Stimulated activated CD4-positive, alpha-beta T cell treated with anti-CD3 and anti-CD28 coated beads, Interleukin-12 subunit alpha, Interleukin-12 subunit beta, amount 100 ng/mL, for 48 hours (primary cell): Measurements from ENCODE around the gene KCNH6.

Experiments
- DNase-seq, 3 donors: peaks; one replicate each; pipeline ENCODE4 v3.0.0-alpha.2; 2020; ENCODE audit warnings: low read depth in 2 of 3, low spot score in 1 of 3

Gene KCNH6

DNA sequence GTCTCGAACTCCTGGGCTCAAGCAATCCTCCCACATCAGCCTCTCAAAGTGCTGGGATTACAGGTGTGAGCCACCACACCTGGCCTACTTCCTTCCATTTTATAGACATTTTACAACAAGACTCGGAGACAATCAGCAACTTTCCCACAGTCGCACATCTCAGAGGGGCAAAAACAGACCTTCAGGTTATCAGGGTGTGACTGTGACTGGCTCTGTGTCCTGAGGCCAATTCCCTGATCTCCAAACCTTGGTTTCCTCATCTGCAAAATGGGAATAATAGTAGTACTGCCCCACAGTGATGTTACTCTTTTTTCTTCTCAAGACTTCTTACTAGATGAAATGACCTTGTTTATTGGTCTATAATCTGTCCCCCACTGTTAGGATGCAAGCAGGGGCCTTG, 10.8 kb upstream of the KCNH6 start:
- no peak for DNase-seq

DNA sequence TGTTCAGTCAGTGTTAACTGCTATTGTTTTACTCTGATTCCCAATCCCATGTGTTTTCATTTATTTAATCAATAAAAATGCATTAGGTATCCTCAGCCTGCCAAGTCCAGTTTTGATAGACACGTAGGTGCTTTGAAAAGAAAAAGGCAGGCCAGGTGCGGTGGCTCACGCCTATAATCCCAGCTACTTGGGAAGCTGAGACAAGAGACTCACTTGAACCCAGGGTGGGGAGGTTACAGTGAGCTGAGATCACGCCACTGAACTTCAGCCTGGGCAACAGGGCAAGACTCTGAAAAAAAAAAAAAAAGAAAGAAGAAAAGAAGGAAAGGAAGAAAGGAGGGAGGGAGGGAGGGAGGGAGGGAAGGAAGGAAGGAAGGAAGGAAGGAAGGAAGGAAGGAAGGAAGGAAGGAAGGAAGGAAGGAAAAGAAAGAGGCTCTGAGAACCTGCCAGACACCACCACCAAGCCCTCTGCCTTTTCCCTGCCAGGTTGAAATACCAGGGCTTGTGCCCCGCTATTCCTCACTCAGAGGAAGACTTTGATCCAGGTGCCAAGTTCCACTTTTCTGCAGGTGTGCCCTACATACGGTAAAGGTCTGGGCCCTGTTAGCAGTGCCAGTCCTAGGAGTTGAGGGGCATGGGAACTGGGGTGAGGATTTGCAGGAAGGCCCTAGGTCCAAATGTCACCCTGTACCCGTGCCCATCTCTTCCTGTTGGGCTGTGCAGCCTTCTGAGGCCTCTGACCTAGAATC, 10.1 kb upstream of the KCNH6 start:
- no peak for DNase-seq

DNA sequence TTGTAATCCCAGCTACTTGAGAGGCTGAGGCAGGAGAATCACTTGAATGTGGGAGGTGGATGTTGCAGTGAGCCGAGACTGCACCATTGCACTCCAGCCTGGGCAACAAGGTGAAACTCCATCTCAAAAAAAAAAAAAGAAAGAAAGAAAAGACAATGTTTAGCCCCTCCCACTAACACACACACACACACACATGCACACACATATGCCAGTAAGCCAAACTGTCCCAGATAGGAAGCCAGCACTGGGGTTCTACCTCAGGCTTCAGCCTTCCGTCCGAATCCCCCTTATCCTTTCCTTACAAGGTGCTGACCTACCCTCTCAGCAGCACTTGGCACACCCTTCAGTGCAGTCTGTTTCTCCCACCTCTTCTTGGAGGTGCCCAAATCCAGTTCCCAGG, 8.7 kb upstream of the KCNH6 start:
- no peak for DNase-seq

DNA sequence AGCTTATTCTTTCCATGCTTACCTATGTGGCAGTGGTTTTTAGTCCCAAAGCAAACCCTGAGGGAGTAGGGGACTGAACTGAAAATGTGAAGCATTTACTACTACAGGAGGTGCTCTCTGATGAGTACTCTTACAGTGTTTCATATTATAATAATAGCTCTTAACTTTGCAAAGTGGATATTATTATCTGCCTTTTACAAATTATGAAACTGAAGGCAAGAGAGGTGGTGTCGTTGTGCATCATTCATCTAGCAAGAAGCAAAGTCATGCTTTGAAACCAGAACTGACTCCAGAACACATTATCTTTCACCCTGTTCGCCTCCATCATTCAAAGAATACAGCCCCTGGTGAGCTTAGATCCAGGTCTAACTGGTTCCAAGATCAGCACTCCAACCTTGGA, 8.2 kb upstream of the KCNH6 start:
- no peak for DNase-seq

DNA sequence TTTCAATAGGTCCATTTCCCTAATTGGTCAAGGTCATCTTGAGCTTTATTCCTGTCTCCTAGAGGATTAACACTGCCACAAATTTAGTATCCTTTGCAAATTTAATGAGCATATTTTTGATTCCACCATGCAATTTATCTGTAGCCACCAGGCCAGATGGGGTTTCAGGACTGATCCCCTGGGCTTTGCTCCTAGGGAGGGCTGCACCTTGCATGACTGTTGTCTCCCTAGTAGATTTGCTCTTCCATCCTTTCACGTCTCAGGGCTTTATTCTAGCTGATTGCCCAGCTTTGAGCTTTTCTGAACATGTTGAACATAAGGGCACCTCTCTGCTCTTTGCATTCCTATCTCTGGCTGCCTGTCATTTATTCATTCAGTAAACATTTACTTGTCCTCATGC, 7.7 kb upstream of the KCNH6 start:
- DNase-seq: no peak

DNA sequence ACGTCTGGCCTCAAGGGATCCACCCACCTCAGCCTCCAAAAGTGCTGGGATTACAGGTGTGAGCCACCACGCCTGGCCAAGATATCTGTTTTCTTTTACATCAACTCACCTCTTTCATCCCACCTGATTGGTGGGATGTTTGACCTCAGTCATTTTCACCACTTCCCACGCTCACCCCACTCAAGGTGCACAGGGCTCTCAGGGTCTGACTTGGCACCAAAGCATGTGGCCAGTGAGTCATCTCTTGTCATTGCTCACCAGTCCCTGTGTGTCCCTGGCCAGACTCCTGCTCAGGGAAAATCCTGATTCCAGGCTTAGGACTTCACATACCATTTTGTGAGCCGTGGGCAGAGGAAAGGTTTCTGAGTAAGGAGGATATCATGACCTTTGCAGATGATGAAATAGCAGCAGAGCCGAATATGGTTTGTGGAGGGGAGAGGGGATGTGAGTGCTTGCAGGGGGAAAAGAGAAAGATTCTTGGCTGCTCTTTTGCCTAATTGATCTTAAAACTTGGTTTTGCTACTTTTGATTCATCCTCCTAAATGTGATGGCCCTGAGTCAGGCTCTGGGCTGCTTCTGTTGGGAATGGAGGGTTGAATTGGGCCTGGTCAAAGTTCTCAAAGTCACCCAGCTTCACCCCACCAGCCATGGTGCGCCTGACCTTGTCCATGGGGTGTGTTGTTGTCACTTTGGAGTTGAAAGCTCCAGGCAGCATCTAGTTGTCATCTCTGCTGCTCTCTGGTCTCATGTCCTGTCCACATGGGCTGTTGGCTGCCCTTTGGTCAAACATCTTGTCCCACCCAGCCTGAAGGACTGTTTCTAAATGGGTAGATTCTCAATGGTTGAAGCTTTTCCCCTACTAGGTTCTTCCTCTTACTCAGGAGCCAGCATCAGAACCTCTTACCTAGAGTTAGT, 6.0 kb upstream of the KCNH6 start:
- DNase-seq: peak; percentile 24 to 30 (median 29)

DNA sequence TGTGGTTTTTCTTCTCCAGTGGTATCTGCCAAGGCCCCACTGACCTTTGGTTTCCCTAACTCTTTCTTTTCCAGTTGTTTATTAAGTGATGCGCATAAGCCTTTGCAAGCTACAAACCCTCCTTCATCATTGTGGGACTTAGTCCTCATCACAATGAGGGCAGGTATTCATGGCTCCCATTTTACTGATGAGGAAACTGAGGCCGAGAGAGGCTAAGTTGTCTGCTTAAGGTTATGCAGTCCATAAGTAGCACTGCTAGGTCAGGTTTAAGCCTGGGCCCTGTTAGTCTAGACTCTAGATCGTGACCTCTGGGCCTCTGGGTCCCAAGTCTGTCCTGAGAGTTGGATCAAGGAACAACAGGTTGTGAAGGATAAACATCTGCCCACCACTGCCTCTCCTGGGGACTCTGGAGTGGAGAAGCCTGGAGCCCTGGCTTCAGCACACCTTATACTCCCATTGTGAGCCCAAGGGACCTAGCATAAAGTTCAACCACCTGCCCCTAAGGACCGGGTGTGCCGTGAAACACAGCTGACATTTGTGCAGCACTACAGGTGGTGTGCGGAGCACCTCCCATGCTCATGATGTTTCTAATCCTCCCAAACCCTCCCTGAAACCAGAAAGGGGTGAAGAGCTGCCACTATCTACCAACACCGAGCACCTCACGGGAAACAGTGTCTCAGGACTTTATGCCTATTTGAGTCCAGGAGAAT, 5.2 kb upstream of the KCNH6 start:
- DNase-seq: no peak

DNA sequence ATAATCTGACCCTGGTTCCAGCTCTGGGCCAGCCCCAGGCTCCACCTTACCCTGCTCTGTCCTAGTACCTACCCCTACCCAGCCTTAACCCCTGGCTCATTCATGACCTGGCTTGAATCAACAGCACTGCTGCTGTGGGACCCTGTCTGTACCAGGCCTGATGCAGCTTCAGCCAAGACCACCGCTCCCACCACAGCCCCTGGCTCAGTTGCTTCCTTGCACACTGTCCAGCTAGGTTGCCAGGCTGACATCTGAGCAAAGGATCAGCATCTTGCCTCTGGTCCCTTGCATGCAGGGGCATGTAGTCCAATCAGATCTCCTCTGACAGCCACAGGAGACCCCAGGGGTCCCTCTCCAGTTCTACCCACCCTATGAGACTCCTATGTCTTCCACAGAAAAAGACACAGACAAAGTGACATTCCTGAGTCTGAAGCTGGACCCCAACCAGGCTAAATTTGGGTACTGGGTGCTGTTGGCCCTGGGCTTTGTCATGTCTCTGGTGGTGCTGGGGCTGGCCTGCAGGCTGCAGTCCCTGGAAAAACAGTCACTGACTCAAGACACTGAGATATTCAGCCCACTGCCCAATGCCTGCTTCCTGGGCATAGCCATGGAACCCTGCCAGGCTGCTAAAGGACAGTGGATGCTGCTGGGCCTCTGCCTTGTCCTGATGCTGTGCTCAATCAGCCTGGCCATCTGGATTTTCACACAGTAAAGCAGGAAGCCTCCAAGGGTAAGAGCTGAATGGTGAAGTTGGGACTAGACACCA, 3.9 kb upstream of the KCNH6 start:
- no peak for DNase-seq

DNA sequence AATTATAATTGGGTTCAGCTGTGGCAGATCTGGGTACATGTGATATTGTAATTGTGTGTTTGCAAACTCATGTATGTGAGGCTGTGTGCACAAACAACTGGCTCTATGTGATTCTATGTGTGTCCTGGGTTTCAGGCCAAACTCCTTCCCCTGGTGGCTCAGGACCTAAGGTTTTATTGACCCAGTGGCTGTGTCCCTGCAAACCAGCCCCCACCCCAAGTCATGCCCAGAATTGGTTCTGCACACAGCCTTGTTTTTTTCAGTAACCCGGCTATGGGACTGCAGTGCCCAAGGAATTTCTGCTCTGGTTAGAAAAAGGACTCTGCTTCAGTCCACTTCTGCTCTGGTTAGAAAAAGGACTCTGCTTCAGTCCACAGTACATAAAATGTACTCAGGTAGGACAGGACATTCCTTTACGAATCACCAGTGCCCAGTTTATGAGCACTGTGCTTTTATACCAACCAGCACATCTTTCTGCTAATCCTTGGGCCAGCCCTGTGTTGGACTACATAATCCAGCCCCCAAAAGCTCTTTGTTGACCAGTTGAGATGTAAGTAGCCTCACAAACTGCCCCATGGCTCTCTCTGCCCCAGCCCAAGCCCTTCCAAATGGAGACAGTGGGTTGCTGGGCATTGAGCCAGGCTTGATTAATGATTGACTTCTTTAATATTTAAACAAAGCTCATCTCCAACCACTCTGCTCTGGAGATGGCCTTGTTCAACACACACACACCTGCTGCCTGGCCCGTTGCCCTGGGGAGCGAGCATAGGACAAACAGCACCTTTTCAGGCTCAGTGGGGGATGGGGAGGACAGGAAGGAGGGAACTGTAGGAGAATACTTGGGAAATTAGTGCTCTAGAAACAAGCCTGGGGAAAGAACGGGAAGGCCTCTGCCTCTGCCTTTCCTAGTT, 2.9 kb upstream of the KCNH6 start:
- DNase-seq: no peak

DNA sequence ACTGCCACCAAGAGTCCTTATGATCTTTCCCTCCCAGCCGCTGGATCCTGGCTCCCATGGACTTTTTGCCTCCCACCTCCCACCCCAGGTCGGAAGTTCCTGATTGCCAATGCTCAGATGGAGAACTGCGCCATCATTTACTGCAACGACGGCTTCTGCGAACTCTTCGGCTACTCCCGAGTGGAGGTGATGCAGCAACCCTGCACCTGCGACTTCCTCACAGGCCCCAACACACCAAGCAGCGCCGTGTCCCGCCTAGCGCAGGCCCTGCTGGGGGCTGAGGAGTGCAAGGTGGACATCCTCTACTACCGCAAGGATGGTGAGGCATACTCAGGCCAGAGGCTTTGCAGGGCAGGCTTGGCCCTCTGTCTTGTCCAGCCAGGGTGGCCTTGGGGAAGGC, 893 bp downstream of the KCNH6 start:
- DNase-seq: no peak

DNA sequence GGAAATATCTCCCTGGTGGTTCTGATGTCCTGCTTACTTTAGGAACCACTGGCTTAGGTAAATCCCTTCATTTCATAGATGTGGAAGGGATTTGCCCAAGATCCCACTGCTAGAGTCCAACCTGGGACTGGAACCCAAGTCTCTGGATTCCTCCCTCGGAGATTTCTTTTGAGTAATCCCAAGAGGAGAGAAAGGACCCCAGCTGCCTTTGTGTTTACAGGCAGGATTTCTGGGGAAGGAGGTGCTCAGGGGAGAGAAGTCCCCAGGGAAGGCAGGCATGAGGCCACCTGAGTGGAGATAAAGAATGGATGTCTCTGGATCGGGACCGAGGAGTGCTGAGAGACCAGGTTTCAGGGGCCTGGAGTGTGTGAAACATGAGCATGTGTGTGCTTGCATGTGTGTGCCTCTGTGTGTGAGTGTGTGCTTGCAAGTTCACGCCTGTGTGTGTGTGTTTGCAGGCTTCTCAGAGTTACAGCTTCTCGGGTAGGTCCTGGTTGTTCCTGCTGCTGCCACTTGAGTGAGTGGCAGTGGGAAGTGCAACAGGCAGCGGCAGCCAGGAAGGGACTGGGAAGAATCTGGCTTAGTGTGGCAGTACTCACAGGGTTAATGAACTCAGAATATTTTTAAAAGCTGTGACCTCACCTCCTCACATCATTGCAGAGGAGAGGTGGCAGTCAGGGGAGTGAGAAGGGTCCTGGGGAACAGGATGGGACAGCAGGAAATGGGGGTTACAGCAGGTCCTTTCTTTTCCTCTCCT, 2.2 kb downstream of the KCNH6 start:
- DNase-seq: no peak

DNA sequence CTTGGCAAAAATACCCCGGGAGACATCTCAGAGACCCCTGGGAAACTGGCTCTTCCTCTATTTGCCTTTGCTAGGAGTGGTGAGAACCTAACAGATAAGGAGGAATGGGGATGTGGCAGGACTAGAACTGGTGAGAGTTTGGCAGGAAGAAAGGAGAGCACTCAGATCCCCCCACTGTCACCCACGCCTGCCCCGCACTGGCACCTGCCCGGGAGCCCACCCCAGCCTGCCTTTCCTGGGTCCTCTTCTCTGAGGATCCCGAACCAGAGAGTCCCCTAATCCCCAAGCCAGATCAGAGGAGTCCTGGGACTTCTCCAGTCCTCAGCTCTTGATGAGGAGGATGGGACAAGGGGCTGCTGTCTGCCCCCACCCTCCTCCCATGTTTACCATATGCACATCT, 3.7 kb downstream of the KCNH6 start:
- DNase-seq: no peak

DNA sequence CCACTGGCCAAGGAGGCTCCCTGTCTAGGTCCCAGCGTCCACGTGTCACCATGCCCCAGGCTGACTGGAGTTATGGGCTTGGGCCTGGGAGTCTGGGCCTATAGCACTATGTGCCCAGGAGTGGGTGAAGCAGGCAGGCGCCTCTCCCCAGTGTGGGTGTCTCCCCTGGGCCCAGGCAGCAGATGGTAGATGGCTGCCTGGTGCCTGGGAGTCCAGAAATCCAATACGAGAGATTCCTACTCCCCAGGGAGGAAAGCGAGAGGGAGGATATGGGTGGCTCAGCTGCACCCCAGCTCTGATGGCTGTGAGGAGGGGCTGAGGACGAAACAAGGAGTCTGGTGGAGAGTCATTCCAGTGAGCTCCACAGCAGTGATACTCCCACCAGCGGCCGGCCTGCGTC, 5.0 kb downstream of the KCNH6 start:
- DNase-seq: no peak

DNA sequence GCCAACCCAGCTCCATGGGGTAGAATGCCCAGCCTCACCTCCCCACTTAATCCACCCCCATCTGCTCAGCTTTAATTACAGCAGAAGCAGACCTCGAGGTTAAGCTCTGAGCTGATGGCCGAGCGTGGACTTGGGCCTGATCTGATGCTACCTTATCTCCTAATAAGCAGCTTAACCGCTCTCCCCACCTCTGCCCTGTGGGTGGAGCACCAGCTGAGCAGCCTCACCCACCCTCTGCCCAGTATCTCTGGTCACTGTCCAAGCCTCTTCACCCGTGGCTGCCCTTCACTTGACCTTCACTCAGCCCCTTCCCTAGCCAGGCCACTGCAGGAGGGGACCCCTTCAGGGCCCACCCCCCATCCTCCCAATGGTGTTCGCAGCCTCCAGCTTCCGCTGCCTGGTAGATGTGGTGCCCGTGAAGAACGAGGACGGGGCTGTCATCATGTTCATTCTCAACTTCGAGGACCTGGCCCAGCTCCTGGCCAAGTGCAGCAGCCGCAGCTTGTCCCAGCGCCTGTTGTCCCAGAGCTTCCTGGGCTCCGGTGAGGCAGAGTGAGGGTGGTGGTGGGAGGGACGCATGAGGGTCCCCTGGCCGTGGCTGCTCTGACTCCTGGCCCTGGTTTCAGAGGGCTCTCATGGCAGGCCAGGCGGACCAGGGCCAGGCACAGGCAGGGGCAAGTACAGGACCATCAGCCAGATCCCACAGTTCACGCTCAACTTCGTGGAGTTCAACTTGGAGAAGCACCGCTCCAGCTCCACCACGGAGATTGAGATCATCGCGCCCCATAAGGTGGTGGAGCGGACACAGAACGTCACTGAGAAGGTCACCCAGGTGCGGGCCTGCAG, 6.8 kb downstream of the KCNH6 start:
- DNase-seq: no peak

DNA sequence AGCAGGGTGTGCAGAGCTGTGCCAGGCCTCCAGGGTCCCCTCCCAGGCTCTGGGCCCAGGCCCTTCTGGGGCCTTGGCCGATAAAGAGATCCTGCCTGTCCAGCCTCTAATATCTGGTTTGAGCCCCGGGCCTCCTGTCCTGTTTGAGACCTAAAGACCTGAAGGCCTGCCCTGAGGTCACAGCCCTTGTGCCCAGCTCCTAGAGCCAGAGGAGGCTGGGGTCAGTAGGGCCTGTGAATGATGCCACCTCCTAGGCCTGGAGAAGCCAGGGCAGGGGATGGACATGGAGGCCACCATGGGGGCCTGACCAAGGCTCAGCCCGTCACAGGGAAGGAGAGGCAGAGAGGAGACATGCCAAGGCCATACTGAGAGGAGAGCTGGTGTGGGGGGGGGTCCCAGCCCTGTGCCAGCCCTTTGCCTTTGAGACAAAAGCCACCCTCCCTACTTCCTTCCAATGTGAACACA, 7.4 kb downstream of the KCNH6 start:
- no peak for DNase-seq

DNA sequence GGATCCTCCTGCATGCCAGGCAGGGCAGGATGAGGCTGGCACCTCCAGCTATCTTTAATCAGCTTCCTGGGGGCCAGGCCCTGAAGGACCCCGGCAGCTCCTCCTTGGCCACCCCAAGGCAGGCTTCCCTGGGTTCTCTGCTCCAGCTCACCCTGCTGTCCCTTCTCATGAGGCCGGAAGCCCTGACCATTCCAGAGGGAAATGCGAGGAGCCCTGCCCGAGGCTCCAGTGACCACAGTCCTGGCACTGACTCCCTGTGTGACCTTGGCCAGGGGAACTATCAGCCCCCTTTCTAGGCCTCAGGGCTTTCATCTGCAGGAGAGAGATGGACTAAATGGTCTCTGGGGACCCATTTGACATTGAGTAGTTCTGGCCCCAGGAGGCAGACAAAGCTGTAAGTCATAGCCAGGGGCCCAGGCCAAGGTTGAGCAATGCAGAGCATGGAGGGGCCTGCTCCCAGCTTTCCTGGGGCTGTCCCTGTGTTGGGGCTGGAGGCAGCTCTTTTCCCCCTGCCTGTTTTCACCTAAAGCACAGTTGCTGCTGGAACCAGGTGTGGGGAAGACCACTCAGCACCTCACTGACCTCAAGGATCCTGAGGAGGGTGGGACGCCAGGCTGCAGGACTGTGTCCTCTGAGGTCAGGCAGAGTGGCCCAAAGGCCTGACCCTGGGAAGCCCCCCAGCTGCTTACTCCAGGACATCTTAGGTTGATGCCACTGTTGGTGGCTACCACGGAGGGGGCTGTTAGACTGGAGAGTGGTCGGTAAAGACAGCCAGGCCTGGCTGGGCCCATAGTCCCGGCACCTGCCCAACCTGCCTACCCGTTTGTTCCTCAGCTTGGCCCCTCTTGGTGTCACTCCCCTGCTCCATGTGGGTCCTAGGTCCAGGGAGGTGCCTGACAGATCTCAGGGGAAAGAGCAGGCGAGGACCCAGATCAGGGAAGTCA, 8.1 kb downstream of the KCNH6 start:
- no peak for DNase-seq

DNA sequence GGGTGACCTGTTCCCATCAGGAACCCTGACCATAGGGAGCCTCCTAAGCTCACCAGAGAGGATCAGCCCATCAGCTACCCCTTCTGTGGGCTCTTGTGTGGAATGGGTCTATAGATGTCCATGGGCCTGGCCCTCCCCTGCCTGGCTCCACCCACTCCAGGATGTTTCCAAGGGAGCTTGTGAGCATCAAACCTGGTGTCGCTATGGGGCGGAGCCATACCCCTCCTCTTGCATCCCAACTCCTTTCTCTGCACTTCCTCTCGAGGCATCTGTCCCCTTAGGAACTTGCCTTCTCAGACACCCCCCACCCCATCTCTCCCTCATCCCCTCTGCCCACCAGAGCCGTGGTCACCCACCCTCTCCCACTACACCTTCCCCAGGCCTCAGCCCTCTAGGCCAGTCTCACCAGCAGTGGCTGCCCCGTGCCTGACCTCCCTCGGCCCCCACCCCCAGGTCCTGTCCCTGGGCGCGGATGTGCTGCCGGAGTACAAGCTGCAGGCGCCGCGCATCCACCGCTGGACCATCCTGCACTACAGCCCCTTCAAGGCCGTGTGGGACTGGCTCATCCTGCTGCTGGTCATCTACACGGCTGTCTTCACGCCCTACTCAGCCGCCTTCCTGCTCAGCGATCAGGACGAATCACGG, 10.4 kb downstream of the KCNH6 start:
- DNase-seq: no peak
